HEK293T (cell line): ENCODE results near the gene TYRP1.

Source experiments
- ELF4 ChIP-seq: fragments of 450-650 bp; IDR thresholded peaks from 2 replicates; pipeline ENCODE4 v1.6.1; 2017; ENCODE audit warnings: antibody characterized with exemption
- FOXK2 ChIP-seq: fragments of 450-650 bp; IDR thresholded peaks from 2 replicates; pipeline ENCODE4 v1.6.1; 2016; ENCODE audit warnings: mild to moderate bottlenecking
- FOXM1 ChIP-seq: fragments of 450-650 bp; IDR thresholded peaks from 2 replicates; pipeline ENCODE4 v1.6.1; 2017; ENCODE audit warnings: mild to moderate bottlenecking, borderline replicate concordance
- SP1 ChIP-seq: fragments of 450-650 bp; IDR thresholded peaks from 2 replicates; pipeline ENCODE4 v1.6.1; 2017
- TARDBP ChIP-seq: fragments of 450-650 bp; IDR thresholded peaks from 2 replicates; pipeline ENCODE4 v1.6.1; 2016

- TF ChIP-seq FOXK2 (no peak), ELF4 (no peak), FOXM1 (no peak), TARDBP (no peak), SP1 (no peak)
These were observed 3.9 kb downstream of the TYRP1 start for GRCh38 chr9:12696931-12697622.
